K562 (cell line): ENCODE data around the gene SYNCRIP. TPM values are rescaled to one million over a fixed set of nuclear protein-coding genes. Genes with fewer than 3 reads are reported as not detected.

Source experiments
- AFF4 ChIP-seq: sonication (generic); formaldehyde crosslinking; IDR thresholded peaks from 2 replicates; pipeline ENCODE4 v1.8.0; 2023; ENCODE audit warnings: mild to moderate bottlenecking, missing genetic modification reagents
- CREB1 ChIP-seq, 2 experiments: sonication (generic) in 1 of 2; formaldehyde crosslinking in 1 of 2; IDR thresholded peaks; 2 replicates each; pipeline versions ENCODE4 v1.6.1 to v1.8.0; 2012 to 2022; ENCODE audit warnings: inconsistent platforms in 1 of 2, mild to moderate bottlenecking in 1 of 2, missing genetic modification reagents in 1 of 2, moderate library complexity in 1 of 2
- FOXK1 ChIP-seq: sonication (generic); formaldehyde crosslinking; IDR thresholded peaks from 2 replicates; pipeline ENCODE4 v1.8.0; 2022; ENCODE audit warnings: missing genetic modification reagents, mild to moderate bottlenecking, borderline replicate concordance
- FOXP1 ChIP-seq: sonication (generic); formaldehyde crosslinking; IDR thresholded peaks from 2 replicates; pipeline ENCODE4 v1.8.0; 2022; ENCODE audit warnings: mild to moderate bottlenecking, missing genetic modification reagents
- MCM7 ChIP-seq, 2 experiments: fragments of 450-650 bp; IDR thresholded peaks; 2 replicates each; pipeline ENCODE4 v1.6.1; 2016 to 2018
- NFYB ChIP-seq: IDR thresholded peaks from 2 replicates; pipeline ENCODE4 v1.6.1; 2011; ENCODE audit warnings: mild to moderate bottlenecking, moderate library complexity; ENCODE audit not compliant: insufficient read length; ENCODE audit errors: extremely low read depth
- PTRF ChIP-seq: fragments of 450-650 bp; IDR thresholded peaks from 2 replicates; pipeline ENCODE4 v1.6.1; 2016; ENCODE audit warnings: mild to moderate bottlenecking, missing genetic modification characterization, missing compliant biosample characterization
- SRSF1 ChIP-seq: fragments of 200-400 bp; formaldehyde crosslinking; IDR thresholded peaks from 2 replicates; pipeline ENCODE4 v1.6.1; 2017; ENCODE audit warnings: mild to moderate bottlenecking, low read depth, low read length, moderate library complexity
- STAT6 ChIP-seq: sonication (generic); formaldehyde crosslinking; IDR thresholded peaks from 2 replicates; pipeline ENCODE4 v1.8.1; 2023; ENCODE audit warnings: mild to moderate bottlenecking, missing genetic modification reagents
- ZFPM2 ChIP-seq: fragments of 250-450 bp; sonication (Bioruptor Pico); IDR thresholded peaks from 2 replicates; pipeline ENCODE4 v1.5.1; 2022; ENCODE audit warnings: mild to moderate bottlenecking
- ZNF592 ChIP-seq: fragments of 450-650 bp; IDR thresholded peaks from 2 replicates; pipeline ENCODE4 v1.6.1; 2017; ENCODE audit warnings: antibody characterized with exemption, mild to moderate bottlenecking
- polyA plus RNA-seq, 8 experiments: library from polyadenylated mRNA; depleted of rRNA in 4 of 8; stranded (reverse) in 5 of 8; unstranded in 3 of 8; fragments of >200 nt; fragmentation: Nextera tagmentation in 2 of 8; fragmentation: Illumina TruSeq in 1 of 8; extraction: Ambion mirVana in 2 of 8; extraction: Trizol in 1 of 8; gene quantifications; 2 replicates each; pipeline versions ENCODE4 v1.2.1 to v1.2.3, GENCODE V29; 2011 to 2014; ENCODE audit warnings: inconsistent platforms in 1 of 8, missing spikeins in 1 of 8
- total RNA-seq, 7 experiments: library from RNA; depleted of rRNA in 6 of 7; stranded (reverse); fragments of >200 nt in 6 of 7; fragmentation: Illumina TruSeq in 2 of 7; extraction: Trizol in 2 of 7; gene quantifications; 2 replicates each; pipeline versions ENCODE4 v1.2.1 to v1.2.3, GENCODE V29; 2011 to 2021; ENCODE audit warnings: low replicate concordance in 1 of 7

The SYNCRIP gene
- total and polyA plus RNA-seq, 9 of the 15 experiments (the other 6 are each of a cell fraction or from before 2014, with no cell fraction given) = 46.5 to 295 (median 140) TPM

DNA sequence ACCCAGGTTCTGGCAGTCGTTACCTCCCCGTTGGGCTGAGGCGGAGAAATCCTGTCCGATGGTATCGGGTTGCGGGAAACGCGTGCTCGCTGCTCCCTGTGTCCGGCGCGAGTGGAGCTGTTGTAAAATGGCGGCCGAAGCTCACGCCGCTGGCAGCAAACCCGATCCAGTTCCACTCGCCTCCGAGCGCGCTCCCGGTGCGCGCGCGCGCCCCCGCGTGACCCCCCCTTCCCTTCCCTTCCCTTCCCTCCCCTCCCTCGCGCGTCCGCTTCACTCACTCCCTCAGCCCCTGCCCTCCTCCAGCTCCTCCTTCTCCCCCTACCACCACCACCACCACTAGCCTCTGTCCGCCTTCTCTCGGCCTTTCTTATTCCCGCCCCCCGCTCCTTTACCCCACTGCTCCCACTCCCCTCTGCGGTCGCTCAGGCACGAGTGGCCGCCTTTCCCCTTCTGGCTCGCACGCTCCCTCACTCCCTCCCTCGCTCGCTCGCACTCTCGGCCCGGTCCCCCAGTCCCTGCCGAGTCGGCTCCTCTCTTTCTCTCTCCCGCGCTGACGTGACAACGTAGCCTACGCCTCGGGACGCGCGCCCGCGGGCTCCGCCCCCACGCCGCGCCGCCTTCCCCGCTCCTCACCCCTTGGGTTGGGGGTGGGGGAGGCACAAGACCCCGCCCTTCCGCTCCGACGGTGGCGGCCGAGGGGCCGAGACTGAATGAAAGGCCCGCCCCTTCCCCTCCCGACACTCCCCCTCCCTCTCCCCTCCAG lies at the start of gene SYNCRIP (continued):
- TF ChIP-seq STAT6 (CRISPR knock-in tag) = no peak
- no peak for TF ChIP-seq NFYB
- no peak for TF ChIP-seq AFF4 (CRISPR knock-in tag)
- no peak for TF ChIP-seq FOXK1
- TF ChIP-seq ZFPM2 = no peak
- TF ChIP-seq CREB1 (IDR thresholded peaks at IDR 0.05) = peak; percentile 90
- TF ChIP-seq CREB1 (CRISPR knock-in tag; IDR thresholded peaks at IDR 0.05) = peak; percentile 85
- TF ChIP-seq FOXP1 (CRISPR knock-in tag) = no peak
- no peak for TF ChIP-seq PTRF (tag)
- TF ChIP-seq ZNF592 = no peak
- TF ChIP-seq SRSF1 = no peak
- TF ChIP-seq MCM7 (IDR thresholded peaks at IDR 0.05) = no peak
